GM19351 (cell line): ENCODE data around the gene TENT4A.
A peak's percentile ranks its signal among the peaks of the same experiment; 100 is the strongest.

Experiments
- ATAC-seq: cut with Tn5 transposase; IDR thresholded peaks from one replicate; pipeline ENCODE4 v1.9.1; 2021; ENCODE audit warnings: mild to moderate bottlenecking, moderate library complexity; ENCODE audit not compliant: unreplicated experiment

TENT4A gene

DNA sequence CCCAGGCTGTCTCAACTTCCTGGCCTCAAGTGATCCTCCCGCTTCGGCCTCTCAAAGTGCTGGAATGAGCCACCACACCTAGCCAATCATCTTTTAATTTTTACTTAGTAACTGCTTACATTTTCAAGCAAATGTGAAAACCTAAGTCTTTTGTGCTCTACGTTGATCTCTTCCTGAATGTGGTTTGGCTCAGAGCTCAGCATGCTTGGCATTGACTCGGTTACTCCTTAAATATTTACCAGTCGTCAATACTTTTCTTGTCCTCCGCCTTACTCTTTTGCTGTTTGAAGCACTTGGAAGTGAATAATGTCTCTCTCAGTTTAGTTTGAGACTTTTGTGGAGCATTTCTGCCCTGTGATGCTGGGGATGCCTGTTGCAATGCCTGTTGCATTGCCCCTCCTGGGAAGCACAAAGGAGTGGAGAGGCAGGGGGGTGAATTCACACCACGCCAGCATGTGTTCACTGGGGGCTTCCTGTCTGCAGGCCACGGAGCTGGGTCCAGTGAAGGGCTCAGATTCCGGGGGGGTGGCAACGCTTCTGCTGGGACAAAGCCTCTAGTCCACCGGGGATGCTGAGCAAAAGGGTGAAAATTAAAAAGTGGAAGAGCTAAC, 13.1 kb upstream of the TENT4A start:
- no peak for ATAC-seq

GRCh38 chr5:6700685-6701355, 12.4 kb upstream of the TENT4A start:
- ATAC-seq, result no peak

DNA sequence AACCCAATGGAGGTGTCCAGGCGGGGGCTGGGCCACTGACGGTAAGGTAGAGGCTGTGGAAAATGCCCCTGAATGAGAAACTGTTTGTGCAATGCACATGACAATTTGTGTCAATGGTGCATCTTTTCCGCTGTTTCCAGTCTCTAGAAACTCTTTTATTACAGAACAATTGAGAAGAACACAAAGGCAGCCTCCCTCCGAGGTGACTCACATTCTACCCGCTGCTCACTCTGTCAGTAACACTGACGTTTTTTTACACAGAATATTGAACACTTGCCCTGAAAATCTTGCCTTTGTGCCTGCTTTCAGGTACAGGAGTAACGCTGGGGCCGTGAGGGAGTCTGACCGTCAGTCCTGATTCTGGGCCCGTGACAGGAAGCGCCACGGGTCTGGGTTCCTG, 11.7 kb upstream of the TENT4A start:
- ATAC-seq, result no peak

- ATAC-seq, result no peak
These were observed 10.6 kb upstream of the TENT4A start for GRCh38 chr5:6702633-6703032.

DNA sequence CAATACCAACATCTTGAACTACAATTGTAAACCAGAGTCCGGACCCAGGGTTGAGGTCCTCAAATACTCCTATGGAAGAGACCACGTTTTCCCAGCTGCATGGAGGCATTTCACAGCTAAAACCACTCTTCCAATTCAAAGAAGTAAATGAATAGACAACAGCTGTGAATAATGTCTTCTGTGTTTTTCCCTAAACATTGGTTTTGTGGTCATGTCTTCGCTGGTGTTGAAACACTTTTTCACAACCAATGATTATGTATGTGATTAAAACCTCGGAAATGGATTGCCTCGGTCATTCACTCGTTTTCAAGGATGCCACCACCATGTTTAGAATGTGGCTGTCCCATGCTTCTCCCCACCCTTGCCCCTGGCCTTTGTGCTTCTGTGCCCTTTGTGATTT, 9.4 kb upstream of the TENT4A start:
- no peak for ATAC-seq

- ATAC-seq, result no peak
These were observed 8.8 kb upstream of the TENT4A start for GRCh38 chr5:6704361-6704851.

- ATAC-seq, result peak; percentile 91
These were observed 8.1 kb upstream of the TENT4A start for GRCh38 chr5:6705088-6705487.

DNA sequence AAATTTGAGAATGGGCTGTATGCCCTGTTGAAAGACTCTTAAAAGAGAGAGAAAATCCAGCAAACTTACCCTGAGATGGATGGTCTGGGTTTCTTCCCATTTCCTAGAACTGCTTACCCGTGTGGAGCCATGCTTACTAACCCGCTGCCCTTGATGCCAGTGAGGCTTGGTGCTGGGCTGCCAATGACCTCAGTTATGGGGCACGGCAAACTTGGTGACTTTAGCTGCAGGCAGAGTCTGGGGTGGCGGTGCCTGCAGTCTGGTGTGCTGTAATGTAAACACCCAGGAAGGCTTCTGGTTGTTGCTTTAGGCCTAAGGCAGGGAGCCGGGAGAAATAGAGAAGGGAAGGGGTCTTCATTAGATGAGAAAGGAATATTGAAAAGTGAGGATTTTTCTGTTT, 7.3 kb upstream of the TENT4A start:
- no peak for ATAC-seq

GRCh38 chr5:6707852-6708251, 5.4 kb upstream of the TENT4A start:
- ATAC-seq, result no peak

- no peak for ATAC-seq
These were observed 4.4 kb upstream of the TENT4A start for GRCh38 chr5:6708814-6709213.

GRCh38 chr5:6710070-6710469, 3.2 kb upstream of the TENT4A start:
- ATAC-seq, result no peak

- ATAC-seq, result no peak
These were observed 2.5 kb upstream of the TENT4A start for GRCh38 chr5:6710551-6711318.

DNA sequence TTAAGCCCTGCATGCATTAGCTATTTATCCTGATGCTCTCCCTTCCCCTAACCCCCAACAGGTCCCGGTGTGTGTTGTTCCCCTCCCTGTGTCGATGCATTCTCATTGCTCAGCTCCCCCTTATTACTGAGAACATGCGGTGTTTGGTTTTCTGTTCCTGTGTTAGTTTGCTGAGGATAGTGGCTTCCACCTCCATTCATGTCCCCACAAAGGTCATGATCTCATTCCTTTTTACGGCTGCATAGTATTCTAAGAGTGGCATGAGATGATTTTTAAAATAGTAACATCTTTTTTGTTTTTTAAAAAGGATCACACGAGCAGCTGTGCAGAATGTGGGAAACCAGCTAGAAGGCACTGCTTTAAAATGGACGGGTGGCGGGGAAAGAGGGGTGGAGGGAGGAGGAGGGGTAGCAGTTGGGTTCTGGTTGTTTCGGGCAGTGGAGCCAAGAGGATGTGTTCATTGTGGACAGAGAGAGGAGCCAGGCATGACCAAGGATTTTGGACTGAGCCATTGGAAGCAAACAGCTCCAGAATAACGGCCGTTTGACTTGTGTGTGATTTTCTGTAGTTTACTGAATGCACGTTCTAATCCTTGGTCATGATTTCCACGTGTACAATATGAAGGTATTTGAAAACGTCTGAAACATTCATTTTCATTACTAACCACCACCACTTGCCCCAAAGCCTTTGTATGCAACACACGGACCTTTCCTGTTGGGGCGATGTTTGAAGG, 1.7 kb upstream of the TENT4A start:
- ATAC-seq, result no peak

DNA sequence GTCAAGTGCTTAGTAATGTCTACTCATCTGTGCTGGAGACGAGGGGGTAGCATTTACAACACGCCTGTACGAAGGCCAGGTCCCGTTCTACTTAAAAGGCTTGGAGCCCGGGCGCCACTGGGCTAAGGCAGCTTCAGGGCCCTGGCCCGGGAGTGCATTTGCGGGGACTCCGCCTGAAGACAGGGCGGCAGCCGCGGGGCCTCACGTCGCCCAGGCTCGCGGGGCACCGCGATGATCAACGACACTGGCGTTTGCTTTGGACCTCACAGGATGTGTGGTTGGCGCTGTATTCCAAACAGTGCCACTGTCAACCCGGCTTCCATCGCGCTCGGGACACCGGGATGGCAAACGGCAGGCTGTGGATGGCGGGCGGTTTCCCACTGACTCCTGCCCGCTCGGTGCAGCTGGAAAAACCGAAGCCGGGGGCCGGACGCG, 1.1 kb upstream of the TENT4A start:
- ATAC-seq, result peak; percentile 24

DNA sequence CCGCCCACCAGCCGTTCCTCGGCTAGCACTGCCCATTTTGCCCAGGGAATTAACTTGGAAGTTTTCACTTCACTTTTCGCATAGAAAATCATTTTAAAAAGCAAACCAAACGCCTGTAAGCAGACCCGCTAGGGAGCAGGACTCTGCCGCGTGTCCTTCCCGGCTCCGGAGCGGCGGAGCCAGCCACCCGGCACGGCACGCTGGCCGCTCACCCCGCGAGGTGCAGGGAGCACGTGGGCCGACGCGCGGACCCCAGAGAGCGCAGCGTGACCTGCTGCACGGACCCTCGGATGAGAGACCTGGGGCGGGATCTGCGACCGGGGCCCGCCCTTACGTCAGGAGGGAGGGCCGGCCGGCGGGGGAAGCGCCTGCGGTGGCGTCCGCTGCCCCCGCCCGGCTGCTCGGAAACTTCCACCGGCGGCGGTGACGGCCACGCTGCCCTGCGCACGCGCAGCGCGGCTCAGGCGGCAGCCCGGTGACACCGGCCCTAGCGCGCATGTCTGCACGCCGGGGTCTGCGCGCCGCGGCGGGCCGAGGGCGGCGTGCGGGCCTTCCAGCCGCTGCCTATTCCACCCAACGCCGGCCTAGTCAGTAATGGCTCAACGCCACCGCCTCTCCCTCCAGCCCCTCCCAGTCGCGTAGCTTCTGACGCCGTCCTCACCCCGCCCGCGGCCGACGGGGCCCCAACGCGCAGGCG, 507 bp upstream of the TENT4A start:
- peak; percentile 53 for ATAC-seq

- no peak for ATAC-seq
These were observed 1.2 kb downstream of the TENT4A start for GRCh38 chr5:6714226-6715041.

DNA sequence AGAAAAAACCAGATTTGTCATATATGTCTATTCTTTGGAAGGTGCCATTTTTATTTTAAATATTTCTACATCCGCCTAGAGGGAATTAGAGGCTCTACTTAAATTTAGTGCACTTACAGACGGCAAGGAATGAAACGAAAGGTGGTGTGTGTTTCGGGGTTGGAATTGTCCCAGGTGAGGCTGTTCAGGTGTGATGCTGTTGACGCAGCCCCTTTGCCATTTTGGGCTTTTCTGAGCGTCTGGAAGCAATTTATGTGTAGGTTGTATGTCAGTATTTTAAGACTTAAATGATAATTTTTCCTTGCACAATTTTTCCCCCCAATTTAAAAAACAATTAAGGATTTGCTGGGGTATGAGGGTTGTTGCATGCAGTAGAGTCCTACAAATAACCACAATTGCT, 2.0 kb downstream of the TENT4A start:
- ATAC-seq, result no peak

DNA sequence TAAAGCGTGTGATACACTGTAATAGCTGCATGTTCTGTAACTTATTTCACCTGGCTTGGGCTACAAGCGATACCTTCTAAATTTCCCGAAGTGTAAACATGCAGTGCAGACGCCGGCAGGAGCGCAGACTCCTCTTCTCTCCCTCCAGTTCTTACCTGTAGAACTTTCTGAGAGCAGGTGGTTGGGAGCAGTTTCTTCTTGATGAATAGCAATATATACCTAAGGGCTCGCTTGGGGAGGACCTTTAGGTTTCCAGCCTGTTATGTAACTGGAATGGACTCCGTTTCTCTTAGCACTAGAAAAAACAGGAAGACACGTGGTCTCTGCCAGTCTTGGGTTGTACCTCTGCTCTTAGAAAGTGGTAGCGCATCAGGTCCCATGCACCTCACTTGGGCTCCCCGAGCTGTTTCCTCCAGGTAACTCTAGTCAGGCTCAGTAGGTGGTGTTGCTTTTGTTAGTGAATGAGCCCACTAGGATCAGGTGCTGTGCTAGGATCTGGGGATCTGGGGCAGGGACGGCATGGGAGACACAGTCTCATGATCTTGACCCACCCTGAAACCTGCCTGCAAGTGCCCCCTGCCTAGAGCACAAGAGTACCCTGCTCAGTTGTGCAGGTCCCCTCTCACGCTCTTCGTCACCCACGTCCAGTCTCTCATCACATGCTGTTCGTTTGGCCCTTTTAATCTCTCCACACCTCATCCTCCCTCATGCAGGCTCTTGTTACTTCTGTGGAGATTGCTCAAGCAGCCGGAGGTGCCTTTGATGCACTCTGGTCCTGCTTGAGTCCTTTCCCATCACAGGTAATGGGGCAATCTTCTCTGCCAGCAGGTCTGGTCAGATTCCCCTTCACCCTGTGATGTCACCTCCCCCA, 2.8 kb downstream of the TENT4A start:
- ATAC-seq, result no peak

GRCh38 chr5:6716629-6717149, 3.5 kb downstream of the TENT4A start:
- ATAC-seq, result no peak
